ENCODE results near the gene CLEC4M. TPM values are rescaled to one million over a fixed set of nuclear protein-coding genes. Genes with fewer than 3 reads are reported as not detected.

The CLEC4M gene
- total and polyA plus RNA-seq, 4 donors = 0.26 to 2.5 (median 0.78) TPM

GRCh38 chr19:7787602-7788177, 24.6 kb downstream of the CLEC4M start:
- H3K27me3 ChIP-seq (ENCODE audit: control insufficient read depth in 3 of 3, insufficient read depth in 3 of 3, low read length in 2 of 3) = peaks cover 0 to 26% (median 20%) of the 10 kb centered on the region in 3 donors
- no peak overlapping the region for H3K4me3 ChIP-seq
- H3K36me3 ChIP-seq (ENCODE audit: control insufficient read depth in 4 of 4, insufficient read depth in 4 of 4, low read length in 4 of 4) = no peaks in the 10 kb centered on the region
- no peak overlapping the region for H3K9ac ChIP-seq (ENCODE audit: insufficient read depth in 1 of 2, low read length in 2 of 2)
- peaks cover 0 to 2% (median 0%) of the 10 kb centered on the region in 4 donors for H3K9me3 ChIP-seq (ENCODE audit: control insufficient read depth in 4 of 4, insufficient read depth in 3 of 4, low read length in 3 of 4)
- H3K4me1 ChIP-seq (ENCODE audit: control insufficient read depth in 5 of 5, insufficient read depth in 5 of 5, low read length in 5 of 5) = peaks cover 0 to 6% (median 0%) of the 10 kb centered on the region in 5 donors
- ATAC-seq (ENCODE audit: insufficient read depth, low FRiP score) = no peak
- WGBS, 2 donors = 10% methylated on average over 22 of the region's 22 CpGs
- TF ChIP-seq CTCF (IDR thresholded peaks at IDR 0.05; ENCODE audit: control extremely low read depth, extremely low read depth) = no peak
- H3K27ac ChIP-seq (ENCODE audit: low read depth in 1 of 2, low read length in 1 of 2) = no peak overlapping the region
- no peak for DNase-seq

- H3K27ac ChIP-seq (ENCODE audit: low read depth in 1 of 2, low read length in 1 of 2) = no peak overlapping the region
- H3K9ac ChIP-seq (ENCODE audit: insufficient read depth in 1 of 2, low read length in 2 of 2) = no peak overlapping the region
- ATAC-seq (ENCODE audit: insufficient read depth, low FRiP score) (no peak), DNase-seq (no peak)
- TF ChIP-seq CTCF (IDR thresholded peaks at IDR 0.05; ENCODE audit: control extremely low read depth, extremely low read depth) = no peak
- peaks cover 0 to 2% (median 0%) of the 10 kb centered on the region in 4 donors for H3K9me3 ChIP-seq (ENCODE audit: control insufficient read depth in 4 of 4, insufficient read depth in 3 of 4, low read length in 3 of 4)
- peaks cover 0 to 6% (median 0%) of the 10 kb centered on the region in 5 donors for H3K4me1 ChIP-seq (ENCODE audit: control insufficient read depth in 5 of 5, insufficient read depth in 5 of 5, low read length in 5 of 5)
- no peak overlapping the region for H3K4me3 ChIP-seq
- 4% methylated on average over 56 to 67 of the region's 67 CpGs for WGBS, 2 donors
- peaks cover 0 to 26% (median 20%) of the 10 kb centered on the region in 3 donors for H3K27me3 ChIP-seq (ENCODE audit: control insufficient read depth in 3 of 3, insufficient read depth in 3 of 3, low read length in 2 of 3)
- H3K36me3 ChIP-seq (ENCODE audit: control insufficient read depth in 4 of 4, insufficient read depth in 4 of 4, low read length in 4 of 4) = no peaks in the 10 kb centered on the region
Measured at GRCh38 chr19:7788178-7788932, 25.3 kb downstream of the CLEC4M start.

- Histone ChIP-seq H3K4me3 (peak overlapping the region; percentile 3), H3K4me1 (ENCODE audit: control insufficient read depth in 5 of 5, insufficient read depth in 5 of 5, low read length in 5 of 5) (peaks cover 0 to 6% (median 0%) of the 10 kb centered on the region in 5 donors), H3K9ac (ENCODE audit: insufficient read depth in 1 of 2, low read length in 2 of 2) (no peak overlapping the region), H3K27me3 (ENCODE audit: control insufficient read depth in 3 of 3, insufficient read depth in 3 of 3, low read length in 2 of 3) (peaks cover 0 to 23% (median 20%) of the 10 kb centered on the region in 3 donors), H3K27ac (ENCODE audit: low read depth in 1 of 2, low read length in 1 of 2) (no peak overlapping the region), H3K9me3 (ENCODE audit: control insufficient read depth in 4 of 4, insufficient read depth in 3 of 4, low read length in 3 of 4) (peaks cover 0 to 2% (median 0%) of the 10 kb centered on the region in 4 donors), H3K36me3 (ENCODE audit: control insufficient read depth in 4 of 4, insufficient read depth in 4 of 4, low read length in 4 of 4) (no peaks in the 10 kb centered on the region)
- DNase-seq (no peak), ATAC-seq (ENCODE audit: insufficient read depth, low FRiP score) (no peak)
- TF ChIP-seq CTCF (IDR thresholded peaks at IDR 0.05; ENCODE audit: control extremely low read depth, extremely low read depth) = no peak
- 2 to 4% methylated on average over 20 to 23 of the region's 23 CpGs for WGBS, 2 donors
Measured at GRCh38 chr19:7788933-7789323, 25.9 kb downstream of the CLEC4M start.

All from lung (tissue), 12 donors.